GM23338 (cell line): Measurements from ENCODE around the gene ATG9B. TPM values are rescaled to one million over a fixed set of nuclear protein-coding genes. Genes with fewer than 3 reads are reported as not detected.

Experiments used
- ATAC-seq: fragments of 200-7000 bp; cut with Tn5 transposase; 3 replicates; pipeline ENCODE4 v1.9.1; 2020
- DNase-seq: peaks from one replicate; pipeline ENCODE4 v3.0.0-alpha.2; 2015; ENCODE audit warnings: low spot score
- H2AFZ ChIP-seq: fragments of 200-600 bp; sonication (generic); 2 replicates; pipeline ENCODE4 v1.8.0; 2016; ENCODE audit warnings: antibody characterized with exemption, mild to moderate bottlenecking, moderate library complexity
- H3F3A ChIP-seq: fragments of 200-600 bp; sonication (generic); replicated peaks from 2 replicates; pipeline ENCODE4 v1.8.0; 2017; ENCODE audit warnings: antibody characterized with exemption, mixed run types, low read depth
- H3K27ac ChIP-seq: fragments of 200-600 bp; sonication (generic); 2 replicates; pipeline ENCODE4 v1.6.1; 2016; ENCODE audit warnings: low read depth
- H3K27me3 ChIP-seq: fragments of 200-600 bp; sonication (generic); 2 replicates; pipeline ENCODE4 v1.8.0; 2016; ENCODE audit warnings: mild to moderate bottlenecking, mixed run types, moderate library complexity; ENCODE audit not compliant: insufficient read depth
- H3K36me3 ChIP-seq: fragments of 200-600 bp; sonication (generic); 2 replicates; pipeline ENCODE4 v1.8.0; 2016; ENCODE audit warnings: mild to moderate bottlenecking; ENCODE audit not compliant: insufficient read depth
- H3K4me1 ChIP-seq: fragments of 200-600 bp; sonication (generic); 2 replicates; pipeline ENCODE4 v1.8.0; 2016; ENCODE audit warnings: mild to moderate bottlenecking, moderate library complexity; ENCODE audit not compliant: insufficient read depth
- H3K4me2 ChIP-seq: fragments of 200-600 bp; sonication (generic); 2 replicates; pipeline ENCODE4 v1.7.1; 2017; ENCODE audit warnings: mixed run types
- H3K4me3 ChIP-seq: fragments of 200-600 bp; sonication (generic); 2 replicates; pipeline ENCODE4 v1.6.1; 2016; ENCODE audit warnings: mixed run types
- H3K79me2 ChIP-seq: fragments of 200-600 bp; sonication (generic); replicated peaks from 2 replicates; pipeline ENCODE4 v1.8.0; 2017; ENCODE audit warnings: mild to moderate bottlenecking; ENCODE audit not compliant: insufficient read depth
- H3K9me2 ChIP-seq: fragments of 200-600 bp; sonication (generic); 2 replicates; pipeline ENCODE4 v1.8.0; 2017; ENCODE audit not compliant: insufficient read depth
- H4K20me1 ChIP-seq: fragments of 200-600 bp; sonication (generic); replicated peaks from 2 replicates; pipeline ENCODE4 v1.8.0; 2017; ENCODE audit warnings: mild to moderate bottlenecking; ENCODE audit not compliant: insufficient read depth
- H3K27ac Mint-ChIP-seq: 2 replicates; pipeline ENCODE4 v1.8.0; 2020; ENCODE audit warnings: inconsistent platforms, mild to moderate bottlenecking, moderate library complexity, mixed read lengths
- H3K27me3 Mint-ChIP-seq: 3 replicates; pipeline ENCODE4 v1.8.0; 2022; ENCODE audit warnings: low read depth, mild to moderate bottlenecking, moderate library complexity, mixed read lengths, inconsistent platforms; ENCODE audit not compliant: insufficient read depth, poor library complexity
- H3K36me3 Mint-ChIP-seq: 3 replicates; pipeline ENCODE4 v1.8.0; 2021; ENCODE audit warnings: low read depth, mild to moderate bottlenecking, inconsistent platforms, moderate library complexity, mixed read lengths
- H3K4me1 Mint-ChIP-seq: 3 replicates; pipeline ENCODE4 v1.8.0; 2020; ENCODE audit warnings: mild to moderate bottlenecking, inconsistent platforms, mixed read lengths
- H3K4me3 Mint-ChIP-seq: 3 replicates; pipeline ENCODE4 v1.8.0; 2021; ENCODE audit warnings: moderate library complexity, mild to moderate bottlenecking, inconsistent platforms, mixed read lengths
- H3K9me3 Mint-ChIP-seq: 3 replicates; pipeline ENCODE4 v1.8.0; 2020; ENCODE audit warnings: moderate library complexity, mild to moderate bottlenecking, inconsistent platforms, mixed read lengths
- CREB1 ChIP-seq: fragments of 250-450 bp; sonication (Bioruptor Pico); IDR thresholded peaks from 2 replicates; pipeline ENCODE4 v1.5.0; 2020; ENCODE audit warnings: low read depth, mild to moderate bottlenecking, moderate library complexity
- ETS1 ChIP-seq: IDR thresholded peaks from 2 replicates; pipeline ENCODE4 v1.6.1; 2016; ENCODE audit warnings: antibody characterized with exemption
- EZH2 ChIP-seq: fragments of 200-600 bp; sonication (generic); IDR thresholded peaks from one replicate; pipeline ENCODE4 v1.8.0; 2017; ENCODE audit warnings: antibody characterized with exemption, mild to moderate bottlenecking, low read depth; ENCODE audit not compliant: unreplicated experiment
- EZH2phosphoT487 ChIP-seq: fragments of 200-600 bp; sonication (generic); IDR thresholded peaks from one replicate; pipeline ENCODE4 v1.8.1; 2018; ENCODE audit warnings: antibody characterized with exemption; ENCODE audit not compliant: unreplicated experiment
- JUNB ChIP-seq: IDR thresholded peaks from one replicate; pipeline ENCODE4 v1.6.1; 2016; ENCODE audit warnings: antibody characterized with exemption; ENCODE audit not compliant: unreplicated experiment
- NANOG ChIP-seq: IDR thresholded peaks from 2 replicates; pipeline ENCODE4 v1.6.1; 2016; ENCODE audit warnings: antibody characterized with exemption, borderline replicate concordance
- POLR2AphosphoS5 ChIP-seq: IDR thresholded peaks from 2 replicates; pipeline ENCODE4 v1.6.1; 2016; ENCODE audit warnings: antibody characterized with exemption, low read depth
- REST ChIP-seq: IDR thresholded peaks from one replicate; pipeline ENCODE4 v1.6.1; 2018; ENCODE audit warnings: antibody characterized with exemption; ENCODE audit not compliant: unreplicated experiment
- STAT1 ChIP-seq: IDR thresholded peaks from one replicate; pipeline ENCODE4 v1.6.1; 2016; ENCODE audit warnings: antibody characterized with exemption; ENCODE audit not compliant: unreplicated experiment
- ZNF114 ChIP-seq: fragments of 250-450 bp; sonication (Bioruptor Pico); IDR thresholded peaks from 2 replicates; pipeline ENCODE4 v1.5.0; 2020; ENCODE audit warnings: mild to moderate bottlenecking, moderate library complexity
- ZNF331 ChIP-seq: fragments of 250-450 bp; sonication (Bioruptor Pico); IDR thresholded peaks from 2 replicates; pipeline ENCODE4 v1.5.0; 2020; ENCODE audit warnings: low read depth, mild to moderate bottlenecking, moderate library complexity
- polyA plus RNA-seq: library from polyadenylated mRNA; unstranded; fragments of >200 nt; fragmentation: Nextera tagmentation; extraction: Ambion mirVana; gene quantifications from 2 replicates; pipeline ENCODE4 v1.2.1, GENCODE V29; 2016
- total RNA-seq: library from RNA; depleted of rRNA; stranded (reverse); fragments of >200 nt; shearing (Covaris generic); gene quantifications from 2 replicates; pipeline ENCODE4 v1.2.3, GENCODE V29; 2014
- TF ChIP-seq, protein P1 (sequence below), 2 experiments: fragments of 200-600 bp in 1 of 2; sonication (generic) in 1 of 2; conservative IDR thresholded peaks; 2 replicates each; pipeline versions ENCODE4 v1.5.1 to v1.6.1; 2016 to 2017; ENCODE audit warnings: antibody characterized with exemption in 2 of 2, low read depth in 2 of 2, mild to moderate bottlenecking in 2 of 2, moderate library complexity in 1 of 2
- TF ChIP-seq, protein P2 (sequence below): fragments of 250-450 bp; sonication (Bioruptor Pico); IDR thresholded peaks from 2 replicates; pipeline ENCODE4 v1.5.0; 2020; ENCODE audit warnings: mild to moderate bottlenecking, moderate library complexity

Gene ATG9B
- total and polyA plus RNA-seq, 2 experiments from 2014 or later: 1.2 to 3.4 TPM

DNA sequence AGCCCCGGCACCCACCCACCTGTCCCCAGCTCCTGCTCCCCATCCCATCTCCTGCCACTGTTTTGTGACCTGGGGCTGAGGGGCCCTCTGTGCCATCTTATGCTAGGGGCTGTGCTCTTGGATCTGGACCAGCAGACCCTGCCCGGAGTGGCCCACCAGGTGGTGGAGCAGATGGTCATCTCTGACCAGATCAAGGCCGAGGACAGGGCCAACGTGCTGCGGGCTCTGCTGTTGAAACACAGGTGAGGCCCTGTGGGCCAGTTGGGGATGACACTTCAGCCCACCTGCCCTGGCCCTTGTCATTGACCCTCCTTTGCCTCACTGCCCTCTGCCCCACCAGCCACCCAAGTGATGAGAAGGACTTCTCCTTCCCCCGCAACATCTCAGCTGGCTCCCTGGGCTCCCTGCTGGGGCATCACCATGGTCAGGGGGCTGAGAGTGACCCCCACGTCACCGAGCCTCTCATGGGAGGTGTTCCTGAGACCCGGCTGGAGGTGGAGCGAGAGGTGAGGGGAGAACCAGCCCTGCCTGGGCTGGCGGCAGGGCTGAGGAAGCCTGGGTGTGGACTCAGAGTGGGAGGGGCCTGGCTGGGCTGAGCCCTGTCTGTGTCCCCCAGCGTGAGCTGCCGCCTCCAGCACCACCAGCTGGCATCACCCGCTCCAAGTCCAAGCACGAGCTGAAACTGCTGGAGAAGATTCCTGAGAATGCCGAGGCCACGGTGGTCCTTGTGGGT is 45.7 kb upstream of the ATG9B start:
- Mint-ChIP-seq H3K27me3 (peaks cover 28% of the 10 kb centered on the region), H3K4me1 (peaks cover 12% of the 10 kb centered on the region), H3K36me3 (peaks cover 65% of the 10 kb centered on the region), H3K27ac (no peak overlapping the region), H3K4me3 (no peak overlapping the region), H3K9me3 (no peaks in the 10 kb centered on the region)
- H3K27me3 ChIP-seq: no peaks in the 10 kb centered on the region
- ATAC-seq (no peak), DNase-seq (no peak)
- H3K27ac ChIP-seq: no peak overlapping the region
- H3K4me2 ChIP-seq: no peak overlapping the region
- H3F3A ChIP-seq: 0 out of 2 replicates have a peak, but pooled peaks cover 5% of the 10 kb centered on the region
- H3K36me3 ChIP-seq: peaks cover 14% of the 10 kb centered on the region
- no peaks in the 10 kb centered on the region; the same call in 1 of the 2 replicates for H4K20me1 ChIP-seq
- H3K4me3 ChIP-seq: no peak overlapping the region
- peaks cover 9% of the 10 kb centered on the region for H3K4me1 ChIP-seq
- no peaks in the 10 kb centered on the region for H3K9me2 ChIP-seq
- H2AFZ ChIP-seq: no peak overlapping the region
- H3K79me2 ChIP-seq: no peaks in the 10 kb centered on the region
- TF ChIP-seq ZNF114 (no peak), POLR2AphosphoS5 (no peak), JUNB (no peak), REST (no peak), EZH2 (no peak), ETS1 (no peak), CREB1 (CRISPR knock-in tag) (no peak), NANOG (no peak), EZH2phosphoT487 (no peak), ZNF331 (CRISPR knock-in tag) (no peak), STAT1 (no peak)
- TF ChIP-seq, protein P1, sequence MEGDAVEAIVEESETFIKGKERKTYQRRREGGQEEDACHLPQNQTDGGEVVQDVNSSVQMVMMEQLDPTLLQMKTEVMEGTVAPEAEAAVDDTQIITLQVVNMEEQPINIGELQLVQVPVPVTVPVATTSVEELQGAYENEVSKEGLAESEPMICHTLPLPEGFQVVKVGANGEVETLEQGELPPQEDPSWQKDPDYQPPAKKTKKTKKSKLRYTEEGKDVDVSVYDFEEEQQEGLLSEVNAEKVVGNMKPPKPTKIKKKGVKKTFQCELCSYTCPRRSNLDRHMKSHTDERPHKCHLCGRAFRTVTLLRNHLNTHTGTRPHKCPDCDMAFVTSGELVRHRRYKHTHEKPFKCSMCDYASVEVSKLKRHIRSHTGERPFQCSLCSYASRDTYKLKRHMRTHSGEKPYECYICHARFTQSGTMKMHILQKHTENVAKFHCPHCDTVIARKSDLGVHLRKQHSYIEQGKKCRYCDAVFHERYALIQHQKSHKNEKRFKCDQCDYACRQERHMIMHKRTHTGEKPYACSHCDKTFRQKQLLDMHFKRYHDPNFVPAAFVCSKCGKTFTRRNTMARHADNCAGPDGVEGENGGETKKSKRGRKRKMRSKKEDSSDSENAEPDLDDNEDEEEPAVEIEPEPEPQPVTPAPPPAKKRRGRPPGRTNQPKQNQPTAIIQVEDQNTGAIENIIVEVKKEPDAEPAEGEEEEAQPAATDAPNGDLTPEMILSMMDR (conservative IDR thresholded peaks at IDR 0.05; ENCODE audit: low read depth in 2 of 2): no peak
- TF ChIP-seq, protein P2, sequence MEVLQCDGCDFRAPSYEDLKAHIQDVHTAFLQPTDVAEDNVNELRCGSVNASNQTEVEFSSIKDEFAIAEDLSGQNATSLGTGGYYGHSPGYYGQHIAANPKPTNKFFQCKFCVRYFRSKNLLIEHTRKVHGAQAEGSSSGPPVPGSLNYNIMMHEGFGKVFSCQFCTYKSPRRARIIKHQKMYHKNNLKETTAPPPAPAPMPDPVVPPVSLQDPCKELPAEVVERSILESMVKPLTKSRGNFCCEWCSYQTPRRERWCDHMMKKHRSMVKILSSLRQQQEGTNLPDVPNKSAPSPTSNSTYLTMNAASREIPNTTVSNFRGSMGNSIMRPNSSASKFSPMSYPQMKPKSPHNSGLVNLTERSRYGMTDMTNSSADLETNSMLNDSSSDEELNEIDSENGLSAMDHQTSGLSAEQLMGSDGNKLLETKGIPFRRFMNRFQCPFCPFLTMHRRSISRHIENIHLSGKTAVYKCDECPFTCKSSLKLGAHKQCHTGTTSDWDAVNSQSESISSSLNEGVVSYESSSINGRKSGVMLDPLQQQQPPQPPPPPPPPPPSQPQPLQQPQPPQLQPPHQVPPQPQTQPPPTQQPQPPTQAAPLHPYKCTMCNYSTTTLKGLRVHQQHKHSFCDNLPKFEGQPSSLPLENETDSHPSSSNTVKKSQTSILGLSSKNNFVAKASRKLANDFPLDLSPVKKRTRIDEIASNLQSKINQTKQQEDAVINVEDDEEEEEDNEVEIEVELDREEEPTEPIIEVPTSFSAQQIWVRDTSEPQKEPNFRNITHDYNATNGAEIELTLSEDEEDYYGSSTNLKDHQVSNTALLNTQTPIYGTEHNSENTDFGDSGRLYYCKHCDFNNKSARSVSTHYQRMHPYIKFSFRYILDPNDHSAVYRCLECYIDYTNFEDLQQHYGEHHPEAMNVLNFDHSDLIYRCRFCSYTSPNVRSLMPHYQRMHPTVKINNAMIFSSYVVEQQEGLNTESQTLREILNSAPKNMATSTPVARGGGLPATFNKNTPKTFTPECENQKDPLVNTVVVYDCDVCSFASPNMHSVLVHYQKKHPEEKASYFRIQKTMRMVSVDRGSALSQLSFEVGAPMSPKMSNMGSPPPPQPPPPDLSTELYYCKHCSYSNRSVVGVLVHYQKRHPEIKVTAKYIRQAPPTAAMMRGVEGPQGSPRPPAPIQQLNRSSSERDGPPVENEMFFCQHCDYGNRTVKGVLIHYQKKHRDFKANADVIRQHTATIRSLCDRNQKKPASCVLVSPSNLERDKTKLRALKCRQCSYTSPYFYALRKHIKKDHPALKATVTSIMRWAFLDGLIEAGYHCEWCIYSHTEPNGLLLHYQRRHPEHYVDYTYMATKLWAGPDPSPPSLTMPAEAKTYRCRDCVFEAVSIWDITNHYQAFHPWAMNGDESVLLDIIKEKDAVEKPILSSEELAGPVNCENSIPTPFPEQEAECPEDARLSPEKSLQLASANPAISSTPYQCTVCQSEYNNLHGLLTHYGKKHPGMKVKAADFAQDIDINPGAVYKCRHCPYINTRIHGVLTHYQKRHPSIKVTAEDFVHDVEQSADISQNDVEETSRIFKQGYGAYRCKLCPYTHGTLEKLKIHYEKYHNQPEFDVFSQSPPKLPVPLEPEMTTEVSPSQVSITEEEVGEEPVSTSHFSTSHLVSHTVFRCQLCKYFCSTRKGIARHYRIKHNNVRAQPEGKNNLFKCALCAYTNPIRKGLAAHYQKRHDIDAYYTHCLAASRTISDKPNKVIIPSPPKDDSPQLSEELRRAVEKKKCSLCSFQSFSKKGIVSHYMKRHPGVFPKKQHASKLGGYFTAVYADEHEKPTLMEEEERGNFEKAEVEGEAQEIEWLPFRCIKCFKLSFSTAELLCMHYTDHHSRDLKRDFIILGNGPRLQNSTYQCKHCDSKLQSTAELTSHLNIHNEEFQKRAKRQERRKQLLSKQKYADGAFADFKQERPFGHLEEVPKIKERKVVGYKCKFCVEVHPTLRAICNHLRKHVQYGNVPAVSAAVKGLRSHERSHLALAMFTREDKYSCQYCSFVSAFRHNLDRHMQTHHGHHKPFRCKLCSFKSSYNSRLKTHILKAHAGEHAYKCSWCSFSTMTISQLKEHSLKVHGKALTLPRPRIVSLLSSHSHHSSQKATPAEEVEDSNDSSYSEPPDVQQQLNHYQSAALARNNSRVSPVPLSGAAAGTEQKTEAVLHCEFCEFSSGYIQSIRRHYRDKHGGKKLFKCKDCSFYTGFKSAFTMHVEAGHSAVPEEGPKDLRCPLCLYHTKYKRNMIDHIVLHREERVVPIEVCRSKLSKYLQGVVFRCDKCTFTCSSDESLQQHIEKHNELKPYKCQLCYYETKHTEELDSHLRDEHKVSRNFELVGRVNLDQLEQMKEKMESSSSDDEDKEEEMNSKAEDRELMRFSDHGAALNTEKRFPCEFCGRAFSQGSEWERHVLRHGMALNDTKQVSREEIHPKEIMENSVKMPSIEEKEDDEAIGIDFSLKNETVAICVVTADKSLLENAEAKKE: no peak
